8988T (cell line): ENCODE measurements around the gene NOTCH2NLA.
"Not testable (repeated sequence)": the region's sequence is repeated elsewhere in the genome, so short reads cannot be mapped to it uniquely, and the experiment has no call there.

Experiments used
- DNase-seq: peaks from one replicate; pipeline ENCODE4 v3.0.0; 2011

Gene NOTCH2NLA

GRCh38 chr1:146167273-146167672 lies 61.5 kb downstream of the NOTCH2NLA start:
- not testable (repeated sequence) for DNase-seq

- not testable (repeated sequence) for DNase-seq
These were observed 84.4 kb downstream of the NOTCH2NLA start, which contains the start of gene NBPF10 for GRCh38 chr1:146144465-146144864. Gene NBPF10 (minus strand): TSS chr1:146144804. CDS start chr1:146144769, 35 bp downstream.
